Muscle layer of duodenum (tissue), 2 donors: ENCODE measurements around the gene ORC3.

ENCODE experiments used
- H3K27ac ChIP-seq: one replicate; pipeline ENCODE4 v1.7.0; 2013; ENCODE audit warnings: mild to moderate bottlenecking, low read length
- H3K27me3 ChIP-seq: one replicate; pipeline ENCODE4 v1.7.0; 2013; ENCODE audit warnings: low read depth, mild to moderate bottlenecking, control low read depth, low read length
- H3K36me3 ChIP-seq, 2 donors: one replicate each; pipeline ENCODE4 v1.7.0; 2013; ENCODE audit warnings: low read length in 2 of 2, control low read depth in 1 of 2, mild to moderate bottlenecking in 1 of 2; ENCODE audit not compliant: insufficient read depth in 2 of 2, control insufficient read depth in 1 of 2
- H3K4me1 ChIP-seq, 2 donors: one replicate each; pipeline ENCODE4 v1.7.0; 2013; ENCODE audit warnings: low read length in 2 of 2, mild to moderate bottlenecking in 2 of 2, control low read depth in 1 of 2, moderate library complexity in 1 of 2; ENCODE audit not compliant: insufficient read depth in 2 of 2, control insufficient read depth in 1 of 2
- H3K4me3 ChIP-seq, 2 donors: one replicate each; pipeline ENCODE4 v1.7.0; 2013; ENCODE audit warnings: low read length in 2 of 2, low read depth in 1 of 2, mild to moderate bottlenecking in 1 of 2
- H3K9me3 ChIP-seq, 2 donors: one replicate each; pipeline ENCODE4 v1.7.0; 2013; ENCODE audit warnings: low read length in 2 of 2, control low read depth in 1 of 2, mild to moderate bottlenecking in 1 of 2; ENCODE audit not compliant: control insufficient read depth in 1 of 2
- donor health status: healthy.

Gene ORC3

GRCh38 chr6:87661503-87661902, 71.6 kb downstream of the ORC3 start:
- Histone ChIP-seq H3K27me3 (no peaks in the 10 kb centered on the region), H3K36me3 (peaks cover 6 to 10% of the 10 kb centered on the region in 2 donors), H3K27ac (no peak overlapping the region), H3K4me1 (peaks cover 0 to 8% of the 10 kb centered on the region in 2 donors), H3K4me3 (no peak overlapping the region), H3K9me3 (no peaks in the 10 kb centered on the region)

- Histone ChIP-seq H3K4me3 (no peak overlapping the region), H3K4me1 (peaks cover 0 to 8% of the 10 kb centered on the region in 2 donors), H3K27ac (no peak overlapping the region), H3K36me3 (peaks cover 3 to 7% of the 10 kb centered on the region in 2 donors), H3K27me3 (no peaks in the 10 kb centered on the region), H3K9me3 (no peaks in the 10 kb centered on the region)
Measured at GRCh38 chr6:87663434-87663833, 73.5 kb downstream of the ORC3 start.

GRCh38 chr6:87664921-87665485, 75.1 kb downstream of the ORC3 start:
- peaks cover 3 to 7% of the 10 kb centered on the region in 2 donors for H3K36me3 ChIP-seq
- H3K4me1 ChIP-seq = peaks cover 0 to 3% of the 10 kb centered on the region in 2 donors
- H3K9me3 ChIP-seq = no peaks in the 10 kb centered on the region
- H3K27me3 ChIP-seq = no peaks in the 10 kb centered on the region
- no peak overlapping the region for H3K4me3 ChIP-seq
- H3K27ac ChIP-seq = no peak overlapping the region

- no peaks in the 10 kb centered on the region for H3K27me3 ChIP-seq
- no peaks in the 10 kb centered on the region for H3K9me3 ChIP-seq
- H3K4me3 ChIP-seq = no peak overlapping the region
- peaks cover 7% of the 10 kb centered on the region in 2 donors for H3K36me3 ChIP-seq
- no peak overlapping the region for H3K27ac ChIP-seq
- H3K4me1 ChIP-seq = no peaks in the 10 kb centered on the region
Measured at GRCh38 chr6:87667032-87667431, 77.1 kb downstream of the ORC3 start.

GRCh38 chr6:87668013-87668412, 78.1 kb downstream of the ORC3 start:
- no peaks in the 10 kb centered on the region for H3K4me1 ChIP-seq
- peaks cover 12 to 16% of the 10 kb centered on the region in 2 donors for H3K36me3 ChIP-seq
- H3K9me3 ChIP-seq = no peaks in the 10 kb centered on the region
- no peak overlapping the region for H3K27ac ChIP-seq
- H3K27me3 ChIP-seq = no peaks in the 10 kb centered on the region
- no peak overlapping the region for H3K4me3 ChIP-seq

- Histone ChIP-seq H3K36me3 (peaks cover 9 to 12% of the 10 kb centered on the region in 2 donors), H3K27me3 (no peaks in the 10 kb centered on the region), H3K27ac (no peak overlapping the region), H3K9me3 (no peaks in the 10 kb centered on the region), H3K4me1 (no peaks in the 10 kb centered on the region), H3K4me3 (no peak overlapping the region)
Measured at GRCh38 chr6:87669051-87669450, 79.1 kb downstream of the ORC3 start.

- Histone ChIP-seq H3K9me3 (no peaks in the 10 kb centered on the region), H3K27me3 (no peaks in the 10 kb centered on the region), H3K4me3 (no peak overlapping the region), H3K4me1 (no peaks in the 10 kb centered on the region), H3K27ac (no peak overlapping the region), H3K36me3 (peaks cover 16 to 22% of the 10 kb centered on the region in 2 donors)
Measured at GRCh38 chr6:87670707-87671106, 80.8 kb downstream of the ORC3 start.

- Histone ChIP-seq H3K27ac (no peak overlapping the region), H3K4me1 (no peaks in the 10 kb centered on the region), H3K27me3 (no peaks in the 10 kb centered on the region), H3K36me3 (peaks cover 20 to 24% of the 10 kb centered on the region in 2 donors), H3K9me3 (no peaks in the 10 kb centered on the region), H3K4me3 (no peak overlapping the region)
Measured at GRCh38 chr6:87671555-87672029, 81.7 kb downstream of the ORC3 start.

- Histone ChIP-seq H3K27me3 (no peaks in the 10 kb centered on the region), H3K36me3 (peaks cover 23 to 24% of the 10 kb centered on the region in 2 donors), H3K27ac (no peak overlapping the region), H3K9me3 (no peaks in the 10 kb centered on the region), H3K4me3 (no peak overlapping the region), H3K4me1 (no peaks in the 10 kb centered on the region)
Measured at GRCh38 chr6:87672641-87673040, 82.7 kb downstream of the ORC3 start.

- Histone ChIP-seq H3K36me3 (peaks cover 24 to 26% of the 10 kb centered on the region in 2 donors), H3K4me1 (no peaks in the 10 kb centered on the region), H3K9me3 (no peaks in the 10 kb centered on the region), H3K27me3 (no peaks in the 10 kb centered on the region), H3K4me3 (no peak overlapping the region), H3K27ac (no peak overlapping the region)
Measured at GRCh38 chr6:87673237-87673636, 83.3 kb downstream of the ORC3 start.

GRCh38 chr6:87674290-87674689, 84.4 kb downstream of the ORC3 start:
- Histone ChIP-seq H3K27ac (no peak overlapping the region), H3K4me1 (no peaks in the 10 kb centered on the region), H3K36me3 (peaks cover 24 to 29% of the 10 kb centered on the region in 2 donors), H3K4me3 (no peak overlapping the region), H3K27me3 (no peaks in the 10 kb centered on the region), H3K9me3 (no peaks in the 10 kb centered on the region)
